ENCODE data around the gene ZMIZ1.

ZMIZ1 gene

DNA sequence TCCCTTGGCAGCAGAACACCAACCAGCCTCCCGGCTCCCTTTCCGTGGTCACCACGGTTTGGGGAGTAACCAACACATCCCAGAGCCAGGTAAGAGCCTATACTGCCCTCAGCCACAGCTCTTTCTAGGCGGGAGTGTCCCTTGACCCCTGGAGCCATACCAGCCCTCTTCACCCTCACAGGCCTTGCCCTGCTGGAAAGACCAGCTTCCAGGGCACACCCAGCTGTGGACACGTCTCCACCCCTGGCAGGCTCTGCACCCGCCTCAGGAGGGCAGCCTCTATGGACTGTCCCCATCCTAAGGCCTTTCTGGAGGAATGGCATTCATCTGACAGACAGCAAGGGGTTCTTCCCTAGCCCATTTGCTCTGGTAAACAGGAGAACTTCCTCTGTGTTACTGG lies 221.0 kb downstream of the ZMIZ1 start:
- no peaks in the 10 kb centered on the region for H3K27me3 ChIP-seq (ENCODE audit: insufficient read depth, low read length)
- H3K4me1 ChIP-seq (ENCODE audit: insufficient read depth, low read length): no peaks in the 10 kb centered on the region
- H2AFZ ChIP-seq (ENCODE audit: low read depth, low read length): no peak overlapping the region
- H3K9me3 ChIP-seq (ENCODE audit: low read length): no peaks in the 10 kb centered on the region
- H3K36me3 ChIP-seq (ENCODE audit: insufficient read depth, low read length): peaks cover 88% of the 10 kb centered on the region
- no peak overlapping the region for H3K4me3 ChIP-seq (ENCODE audit: low read length)

GRCh38 chr10:79292026-79292766 lies 223.4 kb downstream of the ZMIZ1 start:
- Histone ChIP-seq H2AFZ (ENCODE audit: low read depth, low read length) (no peak overlapping the region), H3K9me3 (ENCODE audit: low read length) (no peaks in the 10 kb centered on the region), H3K4me1 (ENCODE audit: insufficient read depth, low read length) (no peaks in the 10 kb centered on the region), H3K36me3 (ENCODE audit: insufficient read depth, low read length) (peaks cover 88% of the 10 kb centered on the region), H3K27me3 (ENCODE audit: insufficient read depth, low read length) (no peaks in the 10 kb centered on the region), H3K4me3 (ENCODE audit: low read length) (no peak overlapping the region)

GRCh38 chr10:79292891-79293746 lies 224.4 kb downstream of the ZMIZ1 start:
- Histone ChIP-seq H3K9me3 (ENCODE audit: low read length) (no peaks in the 10 kb centered on the region), H2AFZ (ENCODE audit: low read depth, low read length) (no peak overlapping the region), H3K4me1 (ENCODE audit: insufficient read depth, low read length) (no peaks in the 10 kb centered on the region), H3K36me3 (ENCODE audit: insufficient read depth, low read length) (peaks cover 90% of the 10 kb centered on the region), H3K4me3 (ENCODE audit: low read length) (no peak overlapping the region), H3K27me3 (ENCODE audit: insufficient read depth, low read length) (no peaks in the 10 kb centered on the region)

GRCh38 chr10:79293841-79294581 lies 225.2 kb downstream of the ZMIZ1 start:
- no peaks in the 10 kb centered on the region for H3K4me1 ChIP-seq (ENCODE audit: insufficient read depth, low read length)
- peaks cover 95% of the 10 kb centered on the region for H3K36me3 ChIP-seq (ENCODE audit: insufficient read depth, low read length)

GRCh38 chr10:79295563-79295962 lies 226.8 kb downstream of the ZMIZ1 start:
- no peaks in the 10 kb centered on the region for H3K4me1 ChIP-seq (ENCODE audit: insufficient read depth, low read length)

More at GRCh38 chr10:79293841-79294581, 225.2 kb downstream of the ZMIZ1 start:
- H2AFZ ChIP-seq (ENCODE audit: low read depth, low read length): no peak overlapping the region
- H3K9me3 ChIP-seq (ENCODE audit: low read length): no peaks in the 10 kb centered on the region
- H3K4me3 ChIP-seq (ENCODE audit: low read length): no peak overlapping the region
- H3K27me3 ChIP-seq (ENCODE audit: insufficient read depth, low read length): no peaks in the 10 kb centered on the region

GRCh38 chr10:79296431-79296830 lies 227.7 kb downstream of the ZMIZ1 start:
- Histone ChIP-seq H3K27me3 (ENCODE audit: insufficient read depth, low read length) (no peaks in the 10 kb centered on the region), H3K36me3 (ENCODE audit: insufficient read depth, low read length) (peaks cover 96% of the 10 kb centered on the region), H3K4me1 (ENCODE audit: insufficient read depth, low read length) (no peaks in the 10 kb centered on the region), H2AFZ (ENCODE audit: low read depth, low read length) (no peak overlapping the region), H3K4me3 (ENCODE audit: low read length) (no peak overlapping the region), H3K9me3 (ENCODE audit: low read length) (no peaks in the 10 kb centered on the region)

More at GRCh38 chr10:79295563-79295962, 226.8 kb downstream of the ZMIZ1 start:
- peaks cover 95% of the 10 kb centered on the region for H3K36me3 ChIP-seq (ENCODE audit: insufficient read depth, low read length)
- H3K9me3 ChIP-seq (ENCODE audit: low read length): no peaks in the 10 kb centered on the region
- no peak overlapping the region for H2AFZ ChIP-seq (ENCODE audit: low read depth, low read length)
- no peak overlapping the region for H3K4me3 ChIP-seq (ENCODE audit: low read length)
- H3K27me3 ChIP-seq (ENCODE audit: insufficient read depth, low read length): no peaks in the 10 kb centered on the region

DNA sequence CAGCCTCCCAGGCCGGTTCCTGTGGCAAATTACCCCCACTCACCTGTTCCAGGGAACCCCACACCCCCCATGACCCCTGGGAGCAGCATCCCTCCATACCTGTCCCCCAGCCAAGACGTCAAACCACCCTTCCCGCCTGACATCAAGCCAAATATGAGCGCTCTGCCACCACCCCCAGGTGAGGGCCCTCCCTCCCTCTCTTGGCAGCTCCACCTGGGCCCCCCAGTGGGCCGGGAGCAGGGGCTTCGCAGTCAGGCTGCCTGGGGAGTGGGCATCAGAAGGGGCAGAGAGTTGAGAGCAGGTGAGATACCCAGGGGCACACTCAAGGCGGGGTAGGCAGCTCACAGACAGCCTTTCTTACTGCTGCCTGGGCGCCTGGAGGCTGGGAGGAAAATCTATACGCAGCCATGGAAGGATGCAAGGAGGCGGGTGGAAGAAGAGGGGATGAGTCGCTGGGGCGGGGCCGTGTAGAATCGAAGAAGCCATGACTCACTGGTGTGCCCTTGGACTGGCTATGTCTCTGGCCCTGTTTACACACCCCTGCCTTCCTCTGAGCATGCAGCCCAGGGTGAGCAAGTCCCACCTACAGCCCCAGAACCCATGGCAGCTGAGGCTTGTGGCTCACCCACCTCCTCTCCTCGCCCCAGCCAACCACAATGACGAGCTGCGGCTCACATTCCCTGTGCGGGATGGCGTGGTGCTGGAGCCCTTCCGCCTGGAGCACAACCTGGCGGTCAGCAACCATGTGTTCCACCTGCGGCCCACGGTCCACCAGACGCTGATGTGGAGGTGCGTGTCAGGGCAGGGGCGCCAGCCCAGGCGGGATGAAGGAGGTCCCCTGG lies 229.9 kb downstream of the ZMIZ1 start:
- H3K9me3 ChIP-seq (ENCODE audit: low read length): no peaks in the 10 kb centered on the region
- H3K27me3 ChIP-seq (ENCODE audit: insufficient read depth, low read length): no peaks in the 10 kb centered on the region
- H3K36me3 ChIP-seq (ENCODE audit: insufficient read depth, low read length): peaks cover 94% of the 10 kb centered on the region
- H3K4me1 ChIP-seq (ENCODE audit: insufficient read depth, low read length): no peaks in the 10 kb centered on the region
- H2AFZ ChIP-seq (ENCODE audit: low read depth, low read length): no peak overlapping the region
- no peak overlapping the region for H3K4me3 ChIP-seq (ENCODE audit: low read length)

GRCh38 chr10:79299397-79300241 lies 230.9 kb downstream of the ZMIZ1 start:
- Histone ChIP-seq H3K4me3 (ENCODE audit: low read length) (no peak overlapping the region), H3K36me3 (ENCODE audit: insufficient read depth, low read length) (peaks cover 94% of the 10 kb centered on the region)

DNA sequence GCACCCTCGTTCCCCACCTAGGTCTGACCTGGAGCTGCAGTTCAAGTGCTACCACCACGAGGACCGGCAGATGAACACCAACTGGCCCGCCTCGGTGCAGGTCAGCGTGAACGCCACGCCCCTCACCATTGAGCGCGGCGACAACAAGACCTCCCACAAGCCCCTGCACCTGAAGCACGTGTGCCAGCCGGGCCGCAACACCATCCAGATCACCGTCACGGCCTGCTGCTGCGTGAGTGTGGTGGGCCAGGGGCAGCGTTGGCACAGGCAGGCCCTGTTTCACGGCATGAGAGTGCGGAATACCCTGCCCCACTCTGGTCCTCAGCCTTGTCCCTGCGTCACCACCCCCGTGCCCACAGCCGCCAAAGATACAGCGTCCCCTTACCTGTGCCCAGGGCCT lies 231.9 kb downstream of the ZMIZ1 start:
- no peaks in the 10 kb centered on the region for H3K9me3 ChIP-seq (ENCODE audit: low read length)
- H3K4me1 ChIP-seq (ENCODE audit: insufficient read depth, low read length): no peaks in the 10 kb centered on the region
- peaks cover 95% of the 10 kb centered on the region for H3K36me3 ChIP-seq (ENCODE audit: insufficient read depth, low read length)
- H3K4me3 ChIP-seq (ENCODE audit: low read length): no peak overlapping the region
- no peak overlapping the region for H2AFZ ChIP-seq (ENCODE audit: low read depth, low read length)
- H3K27me3 ChIP-seq (ENCODE audit: insufficient read depth, low read length): no peaks in the 10 kb centered on the region

More at GRCh38 chr10:79299397-79300241, 230.9 kb downstream of the ZMIZ1 start:
- Histone ChIP-seq H3K9me3 (ENCODE audit: low read length) (no peaks in the 10 kb centered on the region), H3K27me3 (ENCODE audit: insufficient read depth, low read length) (no peaks in the 10 kb centered on the region), H2AFZ (ENCODE audit: low read depth, low read length) (no peak overlapping the region), H3K4me1 (ENCODE audit: insufficient read depth, low read length) (no peaks in the 10 kb centered on the region)

- Histone ChIP-seq H2AFZ (ENCODE audit: low read depth, low read length) (no peak overlapping the region), H3K27me3 (ENCODE audit: insufficient read depth, low read length) (no peaks in the 10 kb centered on the region), H3K36me3 (ENCODE audit: insufficient read depth, low read length) (peaks cover 97% of the 10 kb centered on the region), H3K4me1 (ENCODE audit: insufficient read depth, low read length) (no peaks in the 10 kb centered on the region), H3K4me3 (ENCODE audit: low read length) (no peak overlapping the region), H3K9me3 (ENCODE audit: low read length) (no peaks in the 10 kb centered on the region)
Measured at GRCh38 chr10:79301754-79302530, 233.2 kb downstream of the ZMIZ1 start.
